Keratinocyte (primary cell): ENCODE data around the gene TRAF3IP3. TPM values are rescaled to one million over a fixed set of nuclear protein-coding genes. Genes with fewer than 3 reads are reported as not detected.

Experiments used
- DNase-seq: peaks from one replicate; pipeline ENCODE4 v3.0.0-alpha.2; 2011; ENCODE audit warnings: low read depth, missing footprints, low spot score
- FAIRE-seq: peaks from 2 replicates; lab custom pipeline; 2011; peaks lifted over from hg19 to GRCh38; lab: Jason Lieb, UNC
- H2AFZ ChIP-seq: 2 replicates; pipeline ENCODE4 v1.6.0; 2012; ENCODE audit warnings: low read length, control low read depth, inconsistent platforms; ENCODE audit not compliant: control insufficient read depth
- H3K27ac ChIP-seq: 2 replicates; pipeline ENCODE4 v1.5.1; 2011; ENCODE audit warnings: low read length; ENCODE audit not compliant: control insufficient read depth, insufficient read depth
- H3K27me3 ChIP-seq: 3 replicates; pipeline ENCODE4 v1.6.0; 2011; ENCODE audit warnings: low read length; ENCODE audit not compliant: control insufficient read depth, insufficient read depth; ENCODE audit errors: extremely low read depth
- H3K36me3 ChIP-seq, 2 experiments: 2 replicates in 1 of 2; 3 replicates in 1 of 2; pipeline ENCODE4 v1.5.1; 2011; ENCODE audit warnings: low read length in 2 of 2, mild to moderate bottlenecking in 1 of 2; ENCODE audit not compliant: control insufficient read depth in 2 of 2, insufficient read depth in 2 of 2; ENCODE audit errors: extremely low read depth in 1 of 2
- H3K4me1 ChIP-seq: 3 replicates; pipeline ENCODE4 v1.5.1; 2011; ENCODE audit warnings: low read length; ENCODE audit not compliant: control insufficient read depth, insufficient read depth; ENCODE audit errors: extremely low read depth
- H3K4me2 ChIP-seq: 3 replicates; pipeline ENCODE4 v1.6.0; 2011; ENCODE audit warnings: low read depth, low read length; ENCODE audit not compliant: control insufficient read depth, insufficient read depth; ENCODE audit errors: extremely low read depth
- H3K4me3 ChIP-seq, 3 experiments: fragments of 200-600 bp in 1 of 3; sonication (generic) in 1 of 3; 2 replicates in 2 of 3; 3 replicates in 1 of 3; pipeline ENCODE4 v1.5.1; 2011 to 2016; ENCODE audit warnings: low read length in 3 of 3, mild to moderate bottlenecking in 3 of 3, control low read depth in 2 of 3, inconsistent platforms in 1 of 3, low read depth in 1 of 3, mixed read lengths in 1 of 3, mixed run types in 1 of 3, moderate library complexity in 1 of 3; ENCODE audit not compliant: control insufficient read depth in 2 of 3, insufficient read depth in 2 of 3; ENCODE audit errors: extremely low read depth in 1 of 3
- H3K79me2 ChIP-seq: 2 replicates; pipeline ENCODE4 v1.6.0; 2012; ENCODE audit warnings: low read length; ENCODE audit not compliant: control insufficient read depth, insufficient read depth
- H3K9ac ChIP-seq: 3 replicates; pipeline ENCODE4 v1.6.0; 2011; ENCODE audit warnings: low read length; ENCODE audit not compliant: control insufficient read depth, insufficient read depth; ENCODE audit errors: extremely low read depth
- H3K9me1 ChIP-seq: 3 replicates; pipeline ENCODE4 v1.6.0; 2011; ENCODE audit warnings: low read length; ENCODE audit not compliant: control insufficient read depth, insufficient read depth; ENCODE audit errors: extremely low read depth
- H3K9me3 ChIP-seq: 2 replicates; pipeline ENCODE4 v1.5.1; 2012; ENCODE audit warnings: low read depth, low read length; ENCODE audit not compliant: control insufficient read depth
- H4K20me1 ChIP-seq: 3 replicates; pipeline ENCODE4 v1.6.0; 2011; ENCODE audit warnings: low read length; ENCODE audit not compliant: control insufficient read depth, insufficient read depth; ENCODE audit errors: extremely low read depth
- CTCF ChIP-seq, 3 experiments: IDR thresholded peaks in 1 of 3; conservative IDR thresholded peaks in 1 of 3; optimal IDR thresholded peaks in 1 of 3; 2 replicates in 2 of 3; 3 replicates in 1 of 3; pipeline versions ENCODE3 to v1.5.1; 2011; ENCODE audit warnings: low read length in 3 of 3, mild to moderate bottlenecking in 3 of 3, moderate library complexity in 2 of 3, control low read depth in 1 of 3, inconsistent platforms in 1 of 3; ENCODE audit not compliant: insufficient read depth in 2 of 3; ENCODE audit errors: extremely low read depth in 1 of 3
- EZH2 ChIP-seq: IDR thresholded peaks from one replicate; pipeline ENCODE4 v1.6.1; 2012; ENCODE audit warnings: inconsistent platforms, mild to moderate bottlenecking, low read length, moderate library complexity
- dilution Hi-C: fragments of 300-500 bp; cut with MboI; formaldehyde crosslinking; loops from one replicate; pipeline ENCODE4 v1.7.0; 2020; ENCODE audit warnings: low sequenced_read_pairs; ENCODE audit not compliant: extremely low pct_ligation_motif_present
- polyA plus RNA-seq, 5 experiments: library from polyadenylated mRNA; depleted of rRNA in 3 of 5; stranded (reverse) in 3 of 5; stranded (forward) in 1 of 5; unstranded in 1 of 5; fragments of >200 nt; gene quantifications; 1 replicate in 1 of 5; 2 replicates in 3 of 5; 3 replicates in 1 of 5; pipeline versions ENCODE4 v1.2.1 to v1.2.3, GENCODE V29; 2011 to 2012; ENCODE audit warnings: missing spikeins in 2 of 5, low read depth in 1 of 5, low replicate concordance in 1 of 5

TRAF3IP3 gene
- polyA plus RNA-seq, 1 donor (not counting 4 experiments of a cell fraction or from before 2014, with no cell fraction given) = 0.16 TPM

- peaks cover 57% of the 10 kb centered on the region for H4K20me1 ChIP-seq
- H3K4me2 ChIP-seq = peak overlapping the region; percentile 7
- H3K9me3 ChIP-seq = no peaks in the 10 kb centered on the region
- H3K4me3 ChIP-seq = no peak overlapping the region
- peaks cover 95% of the 10 kb centered on the region for H3K79me2 ChIP-seq
- FAIRE-seq (peak; percentile 84), DNase-seq (no peak)
- peak overlapping the region; percentile 30 for H3K9ac ChIP-seq
- peaks cover 49% of the 10 kb centered on the region for H3K4me1 ChIP-seq
- H3K27me3 ChIP-seq = no peaks in the 10 kb centered on the region
- dilution Hi-C loops = no loop called here
- TF ChIP-seq EZH2 (no peak), CTCF (optimal IDR thresholded peaks at IDR 0.05 in 1 of 3, IDR thresholded peaks at IDR 0.05 in 1 of 3, conservative IDR thresholded peaks at IDR 0.05 in 1 of 3; ENCODE audit: extremely low read depth in 1 of 3, insufficient read depth in 2 of 3, low read length in 3 of 3) (peak; percentile 47 to 64 (median 49))
- H3K27ac ChIP-seq = peak overlapping the region; percentile 36
- peaks cover 2% of the 10 kb centered on the region for H3K9me1 ChIP-seq
- H2AFZ ChIP-seq = no peak overlapping the region
- peaks cover 41 to 75% of the 10 kb centered on the region in 2 experiments for H3K36me3 ChIP-seq
These were observed 42.3 kb downstream of the TRAF3IP3 start for GRCh38 chr1:209797978-209798639.

GRCh38 chr1:209800984-209801834 is 45.4 kb downstream of the TRAF3IP3 start:
- Histone ChIP-seq H3K4me2 (peak overlapping the region; percentile 67), H3K27me3 (no peaks in the 10 kb centered on the region), H3K4me1 (peaks cover 52% of the 10 kb centered on the region), H3K4me3 (peak overlapping the region; percentile 26 to 90 (median 81)), H3K9me3 (no peaks in the 10 kb centered on the region), H2AFZ (no peak overlapping the region), H3K79me2 (peaks cover 96% of the 10 kb centered on the region), H3K36me3 (peaks cover 41 to 65% of the 10 kb centered on the region in 2 experiments), H3K9ac (peak overlapping the region; percentile 100), H4K20me1 (peaks cover 67% of the 10 kb centered on the region), H3K9me1 (peaks cover 2% of the 10 kb centered on the region), H3K27ac (peak overlapping the region; percentile 99)
- TF ChIP-seq EZH2 (no peak), CTCF (optimal IDR thresholded peaks at IDR 0.05 in 1 of 3, IDR thresholded peaks at IDR 0.05 in 1 of 3, conservative IDR thresholded peaks at IDR 0.05 in 1 of 3; ENCODE audit: extremely low read depth in 1 of 3, insufficient read depth in 2 of 3, low read length in 3 of 3) (no peak)
- FAIRE-seq (no peak), DNase-seq (no peak)
- dilution Hi-C loops = no loop called here
